Stimulated activated naive CD8-positive, alpha-beta T cell treated with anti-CD3 and anti-CD28 coated beads, Interleukin-15, Interleukin-2, amounts not matched to agents 100 U/mL and 50 U/mL, for 24 hours (primary cell): ENCODE data around the gene MPHOSPH6.
A peak's percentile ranks its signal among the peaks of the same experiment; 100 is the strongest.
"Not testable (repeated sequence)": the region's sequence is repeated elsewhere in the genome, so short reads cannot be mapped to it uniquely, and the experiment has no call there.

Experiments used
- ATAC-seq: fragments of 150-1000 bp; cut with Tn5 transposase; one replicate; pipeline ENCODE4 v1.10.0; 2021
- DNase-seq: peaks from one replicate; pipeline ENCODE4 v3.0.0; 2021

MPHOSPH6 gene

DNA sequence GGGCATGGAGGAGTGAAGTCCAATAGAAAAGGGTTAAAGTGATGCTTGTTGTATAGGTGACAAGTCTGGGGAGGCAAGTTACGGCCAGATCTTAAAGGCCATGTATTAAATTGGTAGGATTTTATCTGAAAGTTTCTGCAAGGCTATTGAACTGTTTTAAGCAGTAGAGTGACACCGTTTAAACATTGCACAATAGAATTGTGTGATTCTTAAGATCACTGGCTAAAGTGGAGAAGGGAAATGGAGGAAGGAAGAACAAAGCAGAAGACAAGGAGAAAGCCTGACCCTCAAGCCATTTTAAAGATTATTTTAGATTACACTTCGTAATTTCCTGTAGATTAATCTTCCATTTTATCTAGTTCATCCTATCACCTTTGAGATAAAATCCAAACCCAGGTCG, 5.6 kb upstream of the MPHOSPH6 start:
- no peak for DNase-seq
- ATAC-seq: no peak

- ATAC-seq (no peak), DNase-seq (no peak)
Measured at GRCh38 chr16:82167670-82168069, 2.4 kb downstream of the MPHOSPH6 start.

DNA sequence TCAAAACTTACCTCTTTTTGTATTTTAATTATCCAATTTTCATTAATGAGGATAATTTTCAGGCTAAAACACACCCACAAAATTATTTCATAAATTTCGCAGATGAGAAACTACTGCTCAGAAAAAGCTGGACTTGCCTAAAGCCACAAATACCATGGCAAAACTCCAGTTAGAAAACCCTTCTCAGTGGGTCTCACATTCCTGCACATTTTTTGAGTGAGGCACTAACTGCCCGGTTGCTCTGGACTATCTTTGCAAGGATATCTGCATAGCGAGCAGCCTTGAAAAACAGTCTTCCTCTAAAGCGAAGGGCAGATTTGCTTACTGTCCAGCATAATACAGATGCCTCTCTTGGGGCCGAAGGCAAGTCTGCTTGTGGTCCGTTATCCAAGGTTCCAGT, 9.8 kb downstream of the MPHOSPH6 start:
- ATAC-seq: no peak
- DNase-seq: no peak

GRCh38 chr16:82157836-82158235, 12.2 kb downstream of the MPHOSPH6 start:
- DNase-seq: no peak

DNA sequence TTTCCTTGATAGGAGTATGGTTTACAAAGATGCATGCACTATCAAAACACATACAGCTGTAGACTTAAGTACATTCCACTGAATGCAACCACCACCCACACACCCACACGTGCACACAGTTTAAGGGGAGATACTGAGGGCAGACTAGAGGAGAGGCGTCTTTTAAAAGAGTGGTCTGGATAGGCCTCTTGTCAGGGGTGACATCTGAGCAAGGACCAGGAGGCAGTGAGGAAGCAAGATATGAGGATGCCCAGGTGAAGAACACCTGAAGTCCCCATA, 12.6 kb downstream of the MPHOSPH6 start:
- no peak for DNase-seq
- ATAC-seq: peak; percentile 23

More at GRCh38 chr16:82157836-82158235, 12.2 kb downstream of the MPHOSPH6 start:
- ATAC-seq: no peak

DNA sequence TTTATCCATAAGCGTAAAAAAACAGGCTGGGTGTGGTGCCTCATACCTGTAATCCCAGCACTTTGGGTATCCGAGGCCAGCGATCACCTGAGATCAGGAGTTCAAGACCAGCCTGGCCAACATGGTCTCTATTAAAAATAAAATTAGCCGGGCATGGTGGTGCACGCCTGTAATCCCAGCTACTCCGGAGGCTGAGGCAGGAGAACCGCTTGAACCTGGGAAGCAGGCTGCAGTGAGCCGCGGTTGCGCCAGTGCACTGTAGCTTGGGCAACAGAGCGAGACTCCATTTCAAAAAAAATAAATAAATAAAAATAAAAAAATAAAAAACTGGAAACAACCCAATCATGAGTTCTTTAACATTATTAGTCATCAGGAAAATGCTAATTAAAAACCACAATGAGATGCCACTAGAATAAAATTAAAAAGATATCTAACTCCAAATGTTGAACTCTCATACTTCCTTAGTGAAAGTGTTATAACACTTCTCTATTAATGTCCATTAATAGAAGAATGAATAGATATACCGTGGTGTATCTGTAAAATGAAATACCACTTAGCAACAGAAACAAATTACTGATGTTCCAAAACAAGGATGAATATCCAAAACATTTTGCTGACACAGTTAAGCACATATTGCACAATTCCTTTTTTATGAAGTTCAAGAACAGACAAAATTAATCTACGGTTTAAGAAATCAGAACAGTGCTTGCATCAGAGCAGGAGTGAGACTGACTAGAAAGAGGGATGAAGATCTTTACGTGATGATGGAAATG, 13.1 kb downstream of the MPHOSPH6 start:
- no peak for DNase-seq
- ATAC-seq: no peak

GRCh38 chr16:82152641-82153112, 17.3 kb downstream of the MPHOSPH6 start:
- ATAC-seq (no peak), DNase-seq (no peak)

DNA sequence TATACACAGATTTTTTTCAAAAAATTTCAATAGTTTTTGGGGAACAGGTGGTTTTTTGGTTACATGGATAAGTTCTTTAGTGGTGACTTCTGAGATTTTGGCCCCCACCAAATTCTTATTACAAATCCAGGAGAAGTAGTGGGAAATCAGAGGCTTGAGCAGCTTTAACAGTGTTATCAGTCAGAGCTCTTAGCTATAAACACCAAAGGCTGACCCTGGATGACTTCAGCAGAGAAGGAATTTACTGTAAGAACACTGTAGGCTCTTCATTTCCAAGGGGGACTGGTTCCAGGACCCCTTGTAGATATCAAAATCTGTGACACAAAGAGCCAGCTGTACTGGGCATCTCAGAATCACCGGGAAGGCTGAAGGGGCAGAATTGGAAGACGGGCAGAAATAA, 17.8 kb downstream of the MPHOSPH6 start:
- DNase-seq (no peak), ATAC-seq (no peak)

GRCh38 chr16:82150549-82150948, 19.5 kb downstream of the MPHOSPH6 start:
- DNase-seq (no peak), ATAC-seq (no peak)

- DNase-seq (no peak), ATAC-seq (no peak)
Measured at GRCh38 chr16:82149536-82149935, 20.5 kb downstream of the MPHOSPH6 start.

DNA sequence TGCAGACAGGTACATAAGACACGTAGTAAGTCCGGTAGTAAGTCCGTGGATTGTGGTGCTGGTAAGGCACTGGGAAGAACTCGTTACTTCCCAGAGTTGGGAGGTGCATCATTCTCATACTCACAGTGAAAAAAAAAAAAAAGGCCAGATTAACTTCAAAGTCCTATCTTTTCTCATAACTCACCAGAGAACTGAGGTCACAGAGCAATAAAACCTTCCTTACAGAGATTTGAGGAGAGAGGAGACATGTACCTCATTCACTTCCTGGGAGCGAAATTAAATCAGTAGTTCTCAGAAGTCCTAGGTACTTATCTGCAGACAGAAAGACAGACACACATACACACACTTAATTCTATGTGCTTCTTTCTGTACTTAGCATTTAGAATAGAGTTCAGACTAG, 22.5 kb downstream of the MPHOSPH6 start:
- no peak for ATAC-seq
- DNase-seq: no peak

- ATAC-seq: no peak
Measured at GRCh38 chr16:82146957-82147356, 23.1 kb downstream of the MPHOSPH6 start.

GRCh38 chr16:82146556-82146955, 23.5 kb downstream of the MPHOSPH6 start:
- ATAC-seq: no peak

More at GRCh38 chr16:82146957-82147356, 23.1 kb downstream of the MPHOSPH6 start:
- no peak for DNase-seq

GRCh38 chr16:82139286-82139571, 30.8 kb downstream of the MPHOSPH6 start:
- not testable (repeated sequence) for DNase-seq, ATAC-seq

More at GRCh38 chr16:82146556-82146955, 23.5 kb downstream of the MPHOSPH6 start:
- no peak for DNase-seq

- ATAC-seq (no peak), DNase-seq (no peak)
Measured at GRCh38 chr16:82138478-82139285, 31.3 kb downstream of the MPHOSPH6 start.

GRCh38 chr16:82137822-82138167, 32.2 kb downstream of the MPHOSPH6 start:
- DNase-seq (no peak), ATAC-seq (no peak)

- no peak for ATAC-seq
- no peak for DNase-seq
Measured at GRCh38 chr16:82136956-82137821, 32.8 kb downstream of the MPHOSPH6 start.

DNA sequence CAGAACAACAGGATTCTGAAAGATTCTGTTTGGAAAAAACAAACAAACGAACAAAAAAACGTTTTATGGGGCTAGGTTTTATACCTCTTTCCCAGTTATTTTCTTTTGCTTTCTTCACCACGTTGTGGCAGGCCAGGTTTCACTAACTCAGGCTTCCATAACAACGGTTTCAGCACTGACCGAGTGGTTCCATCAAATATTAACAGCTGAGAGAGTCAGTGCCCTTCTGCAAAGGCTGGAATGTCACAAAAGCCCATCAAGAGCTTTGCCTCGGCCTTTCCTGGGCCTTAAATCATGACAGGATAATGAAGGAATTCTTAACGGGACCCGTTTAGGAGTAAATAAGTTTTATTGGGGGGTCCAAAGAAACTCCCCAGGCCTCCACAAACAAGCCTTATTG, 34.2 kb downstream of the MPHOSPH6 start:
- ATAC-seq (no peak), DNase-seq (no peak)

- DNase-seq (no peak), ATAC-seq (no peak)
Measured at GRCh38 chr16:82134846-82135245, 35.2 kb downstream of the MPHOSPH6 start.

DNA sequence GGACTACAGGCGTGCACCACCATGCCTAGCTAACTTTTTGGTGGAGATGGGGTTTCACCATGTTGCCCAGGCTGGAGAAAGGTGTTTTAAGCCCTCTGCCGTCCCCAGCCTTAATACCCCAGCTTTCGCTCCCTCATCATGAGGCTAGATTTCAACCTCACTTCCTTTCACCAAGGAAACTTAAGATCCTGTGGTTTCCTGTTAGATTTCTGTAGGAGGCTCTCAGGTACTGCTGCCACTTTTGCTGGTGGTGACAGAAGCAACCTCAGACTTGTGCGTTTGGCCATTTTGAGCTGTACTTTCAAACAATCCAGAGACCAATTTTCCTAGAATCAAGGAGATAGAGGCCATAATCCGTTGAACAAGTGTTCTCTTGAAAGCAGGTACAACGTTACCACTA, 36.2 kb downstream of the MPHOSPH6 start:
- DNase-seq: no peak
- ATAC-seq: peak; percentile 78

GRCh38 chr16:82129881-82130280, 40.1 kb downstream of the MPHOSPH6 start:
- DNase-seq (no peak), ATAC-seq (no peak)

GRCh38 chr16:82124651-82125050, 45.4 kb downstream of the MPHOSPH6 start:
- no peak for ATAC-seq
- DNase-seq: no peak

- DNase-seq (no peak), ATAC-seq (no peak)
Measured at GRCh38 chr16:82119405-82119804, 50.6 kb downstream of the MPHOSPH6 start.
